Mesenchymal stem cell (in vitro differentiated cells and primary cell): ENCODE data around the gene RABEP2.

Experiments used
- DNase-seq: peaks from one replicate; pipeline ENCODE4 v3.0.0-alpha.2; 2013
- H2AFZ ChIP-seq: one replicate; pipeline ENCODE4 v1.6.1; 2013; ENCODE audit warnings: low read depth, mild to moderate bottlenecking, control low read depth, inconsistent platforms, low read length, moderate library complexity
- H2AK5ac ChIP-seq: 2 replicates; pipeline ENCODE4 v1.6.1; 2013; ENCODE audit warnings: low read length, moderate library complexity, mild to moderate bottlenecking, inconsistent platforms; ENCODE audit not compliant: severe bottlenecking
- H2BK120ac ChIP-seq: one replicate; pipeline ENCODE4 v1.6.1; 2013; ENCODE audit warnings: low read depth, mild to moderate bottlenecking, inconsistent platforms, low read length, moderate library complexity
- H2BK12ac ChIP-seq, 2 experiments: one replicate each; pipeline ENCODE4 v1.6.1; 2013; ENCODE audit warnings: inconsistent platforms in 2 of 2, low read length in 2 of 2, mild to moderate bottlenecking in 2 of 2, moderate library complexity in 2 of 2, control low read depth in 1 of 2
- H2BK15ac ChIP-seq: one replicate; pipeline ENCODE4 v1.6.1; 2013; ENCODE audit warnings: mild to moderate bottlenecking, low read depth, inconsistent platforms; ENCODE audit not compliant: poor library complexity, severe bottlenecking
- H2BK5ac ChIP-seq: 2 replicates; pipeline ENCODE4 v1.6.1; 2013; ENCODE audit warnings: low read depth, mild to moderate bottlenecking, low read length, control low read depth, inconsistent platforms; ENCODE audit not compliant: poor library complexity, severe bottlenecking
- H3K14ac ChIP-seq, 2 experiments: one replicate each; pipeline ENCODE4 v1.6.1; 2013; ENCODE audit warnings: inconsistent platforms in 2 of 2, low read length in 2 of 2, control low read depth in 1 of 2, mild to moderate bottlenecking in 1 of 2, moderate library complexity in 1 of 2
- H3K18ac ChIP-seq, 2 experiments: one replicate each; pipeline ENCODE4 v1.6.1; 2013; ENCODE audit warnings: inconsistent platforms in 2 of 2, low read length in 2 of 2, control low read depth in 1 of 2, low read depth in 1 of 2, mild to moderate bottlenecking in 1 of 2
- H3K23ac ChIP-seq, 2 experiments: one replicate each; pipeline ENCODE4 v1.6.1; 2013; ENCODE audit warnings: inconsistent platforms in 2 of 2, low read length in 2 of 2, mild to moderate bottlenecking in 2 of 2, moderate library complexity in 2 of 2, control low read depth in 1 of 2
- H3K27ac ChIP-seq: 2 replicates; pipeline ENCODE4 v1.5.1; 2013; ENCODE audit warnings: mild to moderate bottlenecking, moderate library complexity, low read length, control low read depth, inconsistent platforms; ENCODE audit not compliant: poor library complexity, severe bottlenecking
- H3K27me3 ChIP-seq, 2 experiments: 2 replicates each; pipeline versions ENCODE4 v1.6.1 to v1.7.0; 2013; ENCODE audit warnings: low read length in 2 of 2, mild to moderate bottlenecking in 2 of 2, moderate library complexity in 2 of 2, control low read depth in 1 of 2, inconsistent platforms in 1 of 2; ENCODE audit not compliant: control insufficient read depth in 1 of 2, insufficient read depth in 1 of 2
- H3K36me3 ChIP-seq, 2 experiments: 2 replicates each; pipeline versions ENCODE4 v1.6.1 to v1.7.0; 2013; ENCODE audit warnings: low read length in 2 of 2, control low read depth in 1 of 2, inconsistent platforms in 1 of 2, low read depth in 1 of 2, mild to moderate bottlenecking in 1 of 2; ENCODE audit not compliant: insufficient read depth in 2 of 2, control insufficient read depth in 1 of 2
- H3K4ac ChIP-seq, 2 experiments: one replicate each; pipeline ENCODE4 v1.6.1; 2013; ENCODE audit warnings: inconsistent platforms in 2 of 2, low read length in 2 of 2, mild to moderate bottlenecking in 2 of 2, moderate library complexity in 2 of 2, control low read depth in 1 of 2, low read depth in 1 of 2
- H3K4me1 ChIP-seq: 2 replicates; pipeline ENCODE4 v1.6.1; 2013; ENCODE audit warnings: low read depth, low read length, control low read depth; ENCODE audit not compliant: control insufficient read depth, insufficient read depth
- H3K4me2 ChIP-seq: 2 replicates; pipeline ENCODE4 v1.6.1; 2013; ENCODE audit warnings: low read length, mild to moderate bottlenecking, inconsistent platforms; ENCODE audit not compliant: poor library complexity, severe bottlenecking
- H3K4me3 ChIP-seq, 2 experiments: 2 replicates each; pipeline versions ENCODE4 v1.5.1 to v1.7.0; 2013; ENCODE audit warnings: low read length in 2 of 2, mild to moderate bottlenecking in 2 of 2, control low read depth in 1 of 2, low read depth in 1 of 2; ENCODE audit not compliant: insufficient read depth in 1 of 2
- H3K79me1 ChIP-seq: replicated peaks from 2 replicates; pipeline ENCODE4 v1.6.1; 2013; ENCODE audit warnings: mild to moderate bottlenecking, control low read depth, low read length, inconsistent platforms; ENCODE audit not compliant: poor library complexity, severe bottlenecking
- H3K9ac ChIP-seq: 2 replicates; pipeline ENCODE4 v1.7.0; 2013; ENCODE audit warnings: mild to moderate bottlenecking, low read length, moderate library complexity
- H3K9me3 ChIP-seq: 2 replicates; pipeline ENCODE4 v1.7.0; 2013; ENCODE audit warnings: mild to moderate bottlenecking, low read length; ENCODE audit not compliant: control insufficient read depth
- H4K8ac ChIP-seq: one replicate; pipeline ENCODE4 v1.6.1; 2013; ENCODE audit warnings: inconsistent platforms, mild to moderate bottlenecking, low read length, moderate library complexity
- H4K91ac ChIP-seq: one replicate; pipeline ENCODE4 v1.6.1; 2013; ENCODE audit warnings: mild to moderate bottlenecking, low read length, inconsistent platforms
- WGBS: methylation state at CpG from one replicate; pipeline ENCODE4 v1.1.7; 2013; ENCODE audit warnings: mixed read lengths; 5-methylcytosine and 5-hydroxymethylcytosine counted together

RABEP2 gene

GRCh38 chr16:28923652-28924398 is 1.2 kb downstream of the RABEP2 start:
- Histone ChIP-seq H2AFZ (peak overlapping the region; percentile 56), H3K9me3 (no peaks in the 10 kb centered on the region), H3K18ac (peak overlapping the region in 1 of 2 experiments; percentile 55), H2BK12ac (peak overlapping the region in 1 of 2 experiments; percentile 88), H3K27me3 (no peaks in the 10 kb centered on the region), H2BK15ac (no peak overlapping the region), H3K36me3 (peaks cover 21 to 37% of the 10 kb centered on the region in 2 experiments), H3K27ac (no peak overlapping the region), H2AK5ac (no peak overlapping the region), H3K79me1 (peaks cover 10% of the 10 kb centered on the region), H3K4me1 (peaks cover 12% of the 10 kb centered on the region), H2BK120ac (no peak overlapping the region), H3K23ac (peak overlapping the region in 1 of 2 experiments; percentile 97), H3K4ac (peak overlapping the region in 1 of 2 experiments; percentile 72), H3K4me2 (peak overlapping the region; percentile 50), H4K91ac (no peak overlapping the region), H3K4me3 (peak overlapping the region; percentile 94 to 98), H4K8ac (no peak overlapping the region), H3K9ac (peak overlapping the region; percentile 51), H2BK5ac (no peak overlapping the region), H3K14ac (peak overlapping the region in 1 of 2 experiments; percentile 35)
- WGBS = 74% methylated on average over 13 of the region's 13 CpGs
- no peak for DNase-seq

- Histone ChIP-seq H3K36me3 (peaks cover 24 to 43% of the 10 kb centered on the region in 2 experiments), H2BK120ac (no peak overlapping the region), H3K4ac (no peak overlapping the region), H4K8ac (no peak overlapping the region), H3K14ac (no peak overlapping the region), H3K27me3 (no peaks in the 10 kb centered on the region), H3K9ac (no peak overlapping the region), H3K4me3 (no peak overlapping the region), H2BK5ac (no peak overlapping the region), H2BK12ac (no peak overlapping the region), H4K91ac (no peak overlapping the region), H3K23ac (no peak overlapping the region), H3K18ac (no peak overlapping the region), H2BK15ac (no peak overlapping the region), H3K27ac (no peak overlapping the region), H3K9me3 (no peaks in the 10 kb centered on the region), H3K79me1 (peaks cover 10% of the 10 kb centered on the region), H2AK5ac (no peak overlapping the region), H3K4me2 (no peak overlapping the region), H3K4me1 (peaks cover 12% of the 10 kb centered on the region), H2AFZ (no peak overlapping the region)
- no CpG with 5 or more reads among the region's 3 CpGs for WGBS
- DNase-seq = no peak
Observed at GRCh38 chr16:28923231-28923587, 1.8 kb downstream of the RABEP2 start.

- no peak for DNase-seq
- 100% methylated on average over 3 of the region's 3 CpGs for WGBS
- H2BK5ac ChIP-seq = no peak overlapping the region
Observed at GRCh38 chr16:28918698-28919097, 6.3 kb downstream of the RABEP2 start.

GRCh38 chr16:28917095-28917494 is 7.9 kb downstream of the RABEP2 start:
- WGBS = 95% methylated on average over 7 of the region's 7 CpGs

More at GRCh38 chr16:28918698-28919097, 6.3 kb downstream of the RABEP2 start:
- H3K4me1 ChIP-seq = peaks cover 1% of the 10 kb centered on the region
- H3K27me3 ChIP-seq = no peaks in the 10 kb centered on the region
- H3K4ac ChIP-seq = no peak overlapping the region
- no peak overlapping the region for H2AFZ ChIP-seq
- no peak overlapping the region for H2BK12ac ChIP-seq
- H3K36me3 ChIP-seq = peaks cover 54 to 69% of the 10 kb centered on the region in 2 experiments
- no peak overlapping the region for H3K14ac ChIP-seq
- no peak overlapping the region for H3K4me3 ChIP-seq
- H4K91ac ChIP-seq = no peak overlapping the region
- no peak overlapping the region for H3K23ac ChIP-seq
- H3K9me3 ChIP-seq = no peaks in the 10 kb centered on the region
- H3K4me2 ChIP-seq = no peak overlapping the region
- H2BK120ac ChIP-seq = no peak overlapping the region
- no peak overlapping the region for H2AK5ac ChIP-seq
- no peak overlapping the region for H3K9ac ChIP-seq
- H4K8ac ChIP-seq = no peak overlapping the region
- H3K27ac ChIP-seq = no peak overlapping the region
- H2BK15ac ChIP-seq = no peak overlapping the region
- no peak overlapping the region for H3K18ac ChIP-seq
- peaks cover 10% of the 10 kb centered on the region for H3K79me1 ChIP-seq

More at GRCh38 chr16:28917095-28917494, 7.9 kb downstream of the RABEP2 start:
- Histone ChIP-seq H3K4me2 (no peak overlapping the region), H3K27me3 (no peaks in the 10 kb centered on the region), H4K91ac (no peak overlapping the region), H2BK5ac (no peak overlapping the region), H2AFZ (no peak overlapping the region), H3K4me1 (no peaks in the 10 kb centered on the region), H2AK5ac (no peak overlapping the region), H2BK12ac (no peak overlapping the region), H3K27ac (no peak overlapping the region), H3K4me3 (no peak overlapping the region), H3K14ac (no peak overlapping the region), H2BK15ac (no peak overlapping the region), H3K9me3 (no peaks in the 10 kb centered on the region), H3K36me3 (peaks cover 61 to 72% of the 10 kb centered on the region in 2 experiments), H2BK120ac (no peak overlapping the region), H3K4ac (no peak overlapping the region), H3K9ac (no peak overlapping the region), H4K8ac (no peak overlapping the region), H3K79me1 (peaks cover 9% of the 10 kb centered on the region), H3K18ac (no peak overlapping the region), H3K23ac (no peak overlapping the region)
- no peak for DNase-seq
